ENCODE data around the gene IL36G. TPM values are rescaled to one million over a fixed set of nuclear protein-coding genes. Genes with fewer than 3 reads are reported as not detected.

IL36G gene
- total RNA-seq, 1 experiment from 2014 or later, result not detected

GRCh38 chr2:112949456-112949855 lies 28.4 kb upstream of the IL36G start:
- DNase-seq, result no peak
- Histone ChIP-seq H3K4me3 (ENCODE audit: low read depth, low read length) (no peak overlapping the region), H3K9me3 (peaks cover 28% of the 10 kb centered on the region), H3K27me3 (replicated peaks; ENCODE audit: control insufficient read depth, insufficient read depth, low read length) (no peaks in the 10 kb centered on the region), H3K36me3 (ENCODE audit: control insufficient read depth, insufficient read depth, low read length) (no peaks in the 10 kb centered on the region), H3K4me1 (no peaks in the 10 kb centered on the region)
- BruUV-seq (replicated peaks), result no TSS peak
- ChIA-PET POLR2A (no interaction called here), CTCF (no interaction called here)
- intact Hi-C loops (cut with micrococcal nuclease; ENCODE audit: unreplicated experiment), result no loop called here
- Mint-ChIP-seq H3K27me3 (ENCODE audit: insufficient read depth, unreplicated experiment) (no peaks in the 10 kb centered on the region), H3K27ac (ENCODE audit: unreplicated experiment) (no peak overlapping the region), H3K9me3 (ENCODE audit: unreplicated experiment) (no peaks in the 10 kb centered on the region), H3K4me3 (ENCODE audit: unreplicated experiment) (no peak overlapping the region), H3K4me1 (ENCODE audit: low read depth, unreplicated experiment) (no peaks in the 10 kb centered on the region), H3K36me3 (ENCODE audit: insufficient read depth, unreplicated experiment) (no peaks in the 10 kb centered on the region)
- TF ChIP-seq CTCF (IDR thresholded peaks at IDR 0.05; ENCODE audit: insufficient read depth in 1 of 2, low read depth in 1 of 2, low read length in 1 of 2, severe bottlenecking in 1 of 2, unreplicated experiment in 1 of 2), result no peak

- intact Hi-C loops (cut with micrococcal nuclease; ENCODE audit: unreplicated experiment), result loop anchor here (10.0 kb wide), 1 partner anchor 330 kb away; no protein-coding TSS in a partner anchor
- BruUV-seq (replicated peaks), result no TSS peak
- POLR2A ChIA-PET, result no interaction called here
Measured at GRCh38 chr2:112954364-112954763, 23.4 kb upstream of the IL36G start.

GRCh38 chr2:112957511-112957910 lies 20.3 kb upstream of the IL36G start:
- CTCF ChIA-PET, result no interaction called here

More at GRCh38 chr2:112954364-112954763, 23.4 kb upstream of the IL36G start:
- no peak for TF ChIP-seq CTCF (IDR thresholded peaks at IDR 0.05; ENCODE audit: insufficient read depth in 1 of 2, low read depth in 1 of 2, low read length in 1 of 2, severe bottlenecking in 1 of 2, unreplicated experiment in 1 of 2)
- Histone ChIP-seq H3K27me3 (replicated peaks; ENCODE audit: control insufficient read depth, insufficient read depth, low read length) (no peaks in the 10 kb centered on the region), H3K4me3 (ENCODE audit: low read depth, low read length) (no peak overlapping the region), H3K36me3 (ENCODE audit: control insufficient read depth, insufficient read depth, low read length) (no peaks in the 10 kb centered on the region), H3K4me1 (peaks cover 5% of the 10 kb centered on the region; the same call in 1 of the 2 replicates), H3K9me3 (peaks cover 5% of the 10 kb centered on the region)
- H3K36me3 Mint-ChIP-seq (ENCODE audit: insufficient read depth, unreplicated experiment), result no peaks in the 10 kb centered on the region
- no peaks in the 10 kb centered on the region for H3K4me1 Mint-ChIP-seq (ENCODE audit: low read depth, unreplicated experiment)
- no peak for DNase-seq
- no peaks in the 10 kb centered on the region for H3K9me3 Mint-ChIP-seq (ENCODE audit: unreplicated experiment)
- no peak overlapping the region for H3K27ac Mint-ChIP-seq (ENCODE audit: unreplicated experiment)
- H3K27me3 Mint-ChIP-seq (ENCODE audit: insufficient read depth, unreplicated experiment), result no peaks in the 10 kb centered on the region
- CTCF ChIA-PET, result interaction anchor here (2.5 kb wide), 1 partner anchor 13 kb away, joined by 9 read pairs; no protein-coding TSS in a partner anchor
- no peak overlapping the region for H3K4me3 Mint-ChIP-seq (ENCODE audit: unreplicated experiment)

More at GRCh38 chr2:112957511-112957910, 20.3 kb upstream of the IL36G start:
- Mint-ChIP-seq H3K4me1 (ENCODE audit: low read depth, unreplicated experiment) (no peaks in the 10 kb centered on the region), H3K9me3 (ENCODE audit: unreplicated experiment) (no peaks in the 10 kb centered on the region), H3K27ac (ENCODE audit: unreplicated experiment) (no peak overlapping the region), H3K4me3 (ENCODE audit: unreplicated experiment) (no peak overlapping the region), H3K27me3 (ENCODE audit: insufficient read depth, unreplicated experiment) (no peaks in the 10 kb centered on the region), H3K36me3 (ENCODE audit: insufficient read depth, unreplicated experiment) (no peaks in the 10 kb centered on the region)
- Histone ChIP-seq H3K4me3 (ENCODE audit: low read depth, low read length) (no peak overlapping the region), H3K36me3 (ENCODE audit: control insufficient read depth, insufficient read depth, low read length) (no peaks in the 10 kb centered on the region), H3K27me3 (replicated peaks; ENCODE audit: control insufficient read depth, insufficient read depth, low read length) (no peaks in the 10 kb centered on the region), H3K9me3 (no peaks in the 10 kb centered on the region), H3K4me1 (peaks cover 5% of the 10 kb centered on the region; the same call in 1 of the 2 replicates)
- no peak for DNase-seq
- no peak for TF ChIP-seq CTCF (IDR thresholded peaks at IDR 0.05; ENCODE audit: insufficient read depth in 1 of 2, low read depth in 1 of 2, low read length in 1 of 2, severe bottlenecking in 1 of 2, unreplicated experiment in 1 of 2)
- intact Hi-C loops (cut with micrococcal nuclease; ENCODE audit: unreplicated experiment), result loop anchor here (5.0 to 10.0 kb wide), 2 partner anchors 195 to 333 kb away; partner anchors contain the start of gene CKAP2L
- no TSS peak for BruUV-seq (replicated peaks)
- POLR2A ChIA-PET, result no interaction called here

Measured in Caco-2 (cell line).